Subcutaneous abdominal adipose tissue (tissue), 5 donors: Measurements from ENCODE around the gene SPATA31C2.
"Not testable (repeated sequence)": the region's sequence is repeated elsewhere in the genome, so short reads cannot be mapped to it uniquely, and the experiment has no call there.

Experiments
- H3K27ac ChIP-seq: one replicate; pipeline ENCODE4 v1.7.0; 2013; ENCODE audit warnings: low read depth, mild to moderate bottlenecking, inconsistent platforms, low read length, moderate library complexity
- H3K27me3 ChIP-seq, 5 donors: one replicate each; pipeline ENCODE4 v1.7.0; 2013; ENCODE audit warnings: low read length in 5 of 5, inconsistent platforms in 1 of 5; ENCODE audit not compliant: control insufficient read depth in 5 of 5, insufficient read depth in 4 of 5
- H3K36me3 ChIP-seq, 5 donors: one replicate each; pipeline ENCODE4 v1.7.0; 2013; ENCODE audit warnings: low read length in 5 of 5; ENCODE audit not compliant: control insufficient read depth in 5 of 5, insufficient read depth in 5 of 5
- H3K4me1 ChIP-seq, 5 donors: one replicate each; pipeline ENCODE4 v1.7.0; 2013; ENCODE audit warnings: low read length in 5 of 5, mild to moderate bottlenecking in 3 of 5, moderate library complexity in 1 of 5; ENCODE audit not compliant: control insufficient read depth in 5 of 5, insufficient read depth in 5 of 5
- H3K4me3 ChIP-seq, 5 donors: one replicate each; pipeline ENCODE4 v1.7.0; 2013; ENCODE audit warnings: low read length in 5 of 5, low read depth in 1 of 5
- H3K9ac ChIP-seq, 5 donors: one replicate each; pipeline ENCODE4 v1.7.0; 2013; ENCODE audit warnings: low read length in 5 of 5, mild to moderate bottlenecking in 4 of 5, moderate library complexity in 3 of 5
- H3K9me3 ChIP-seq, 5 donors: one replicate each; pipeline ENCODE4 v1.7.0; 2013; ENCODE audit warnings: low read length in 5 of 5; ENCODE audit not compliant: control insufficient read depth in 5 of 5
- donor health status: healthy.
- donor health status: healthy.
- donor health status: healthy.
- donor health status: healthy.
- donor health status: healthy.

The SPATA31C2 gene

GRCh38 chr9:88129556-88129955 is 8.7 kb downstream of the SPATA31C2 start:
- not testable (repeated sequence) for H3K9me3 ChIP-seq, H3K4me3 ChIP-seq, H3K9ac ChIP-seq, H3K27me3 ChIP-seq, H3K4me1 ChIP-seq, H3K36me3 ChIP-seq, H3K27ac ChIP-seq

GRCh38 chr9:88127700-88128300 is 10.5 kb downstream of the SPATA31C2 start:
- H3K4me3 ChIP-seq, H3K27me3 ChIP-seq, H3K9ac ChIP-seq, H3K27ac ChIP-seq, H3K4me1 ChIP-seq, H3K36me3 ChIP-seq, H3K9me3 ChIP-seq: not testable (repeated sequence)

GRCh38 chr9:88123413-88123812 is 14.9 kb downstream of the SPATA31C2 start:
- not testable (repeated sequence) for H3K9ac ChIP-seq, H3K9me3 ChIP-seq, H3K27me3 ChIP-seq, H3K27ac ChIP-seq, H3K4me1 ChIP-seq, H3K36me3 ChIP-seq, H3K4me3 ChIP-seq

- not testable (repeated sequence) for H3K4me3 ChIP-seq, H3K36me3 ChIP-seq, H3K9me3 ChIP-seq, H3K27ac ChIP-seq, H3K9ac ChIP-seq, H3K4me1 ChIP-seq, H3K27me3 ChIP-seq
Measured at GRCh38 chr9:88118121-88118520, 20.2 kb downstream of the SPATA31C2 start.

GRCh38 chr9:88114968-88115612 is 23.2 kb downstream of the SPATA31C2 start:
- H3K36me3 ChIP-seq, H3K9ac ChIP-seq, H3K27ac ChIP-seq, H3K4me1 ChIP-seq, H3K4me3 ChIP-seq, H3K27me3 ChIP-seq, H3K9me3 ChIP-seq: not testable (repeated sequence)

- H3K9ac ChIP-seq, H3K9me3 ChIP-seq, H3K27ac ChIP-seq, H3K27me3 ChIP-seq, H3K36me3 ChIP-seq, H3K4me1 ChIP-seq, H3K4me3 ChIP-seq: not testable (repeated sequence)
Measured at GRCh38 chr9:88114283-88114967, 23.9 kb downstream of the SPATA31C2 start.

GRCh38 chr9:88113156-88114130 is 24.8 kb downstream of the SPATA31C2 start:
- not testable (repeated sequence) for H3K9me3 ChIP-seq, H3K27me3 ChIP-seq

GRCh38 chr9:88110026-88110425 is 28.2 kb downstream of the SPATA31C2 start:
- Histone ChIP-seq H3K9ac (no peak overlapping the region), H3K4me3 (no peak overlapping the region), H3K4me1 (no peaks in the 10 kb centered on the region), H3K36me3 (no peaks in the 10 kb centered on the region), H3K27ac (no peak overlapping the region), H3K27me3 (peaks cover 0 to 6% (median 0%) of the 10 kb centered on the region in 5 donors), H3K9me3 (peaks cover 0 to 2% (median 0%) of the 10 kb centered on the region in 5 donors)

More at GRCh38 chr9:88113156-88114130, 24.8 kb downstream of the SPATA31C2 start:
- not testable (repeated sequence) for H3K9ac ChIP-seq, H3K36me3 ChIP-seq, H3K4me3 ChIP-seq, H3K4me1 ChIP-seq, H3K27ac ChIP-seq

GRCh38 chr9:88108779-88109178 is 29.5 kb downstream of the SPATA31C2 start:
- H3K4me3 ChIP-seq, result no peak overlapping the region
- peaks cover 0 to 2% (median 0%) of the 10 kb centered on the region in 5 donors for H3K9me3 ChIP-seq
- H3K27ac ChIP-seq, result no peak overlapping the region
- H3K4me1 ChIP-seq, result no peaks in the 10 kb centered on the region
- no peak overlapping the region for H3K9ac ChIP-seq
- peaks cover 0 to 6% (median 0%) of the 10 kb centered on the region in 5 donors for H3K27me3 ChIP-seq
- H3K36me3 ChIP-seq, result no peaks in the 10 kb centered on the region
